WTC11 (cell line): ENCODE results near the gene NT5C3B.
"Not testable (repeated sequence)": the region's sequence is repeated elsewhere in the genome, so short reads cannot be mapped to it uniquely, and the experiment has no call there.

ENCODE experiments used
- CREB1 ChIP-seq: sonication (generic); formaldehyde crosslinking; IDR thresholded peaks from 2 replicates; pipeline ENCODE4 v1.8.0; 2023; ENCODE audit warnings: mild to moderate bottlenecking, missing genetic modification reagents
- E2F5 ChIP-seq: sonication (generic); formaldehyde crosslinking; IDR thresholded peaks from 2 replicates; pipeline ENCODE4 v1.8.1; 2022; ENCODE audit warnings: mild to moderate bottlenecking, moderate library complexity, missing genetic modification reagents
- ERG ChIP-seq: fragments of 250-450 bp; sonication (Bioruptor Pico); IDR thresholded peaks from 2 replicates; pipeline ENCODE4 v1.8.0; 2021; ENCODE audit warnings: mild to moderate bottlenecking
- KAT7 ChIP-seq: sonication (generic); formaldehyde crosslinking; IDR thresholded peaks from 2 replicates; pipeline ENCODE4 v1.8.1; 2023; ENCODE audit warnings: missing genetic modification reagents, mild to moderate bottlenecking, borderline replicate concordance
- OVOL2 ChIP-seq: fragments of 250-450 bp; sonication (Bioruptor Pico); IDR thresholded peaks from 2 replicates; pipeline ENCODE4 v1.9.0; 2021; ENCODE audit warnings: mild to moderate bottlenecking, borderline replicate concordance
- SMAD4 ChIP-seq: sonication (generic); formaldehyde crosslinking; IDR thresholded peaks from 2 replicates; pipeline ENCODE4 v1.8.0; 2022; ENCODE audit warnings: mild to moderate bottlenecking, missing genetic modification reagents
- STAT6 ChIP-seq: sonication (generic); formaldehyde crosslinking; conservative IDR thresholded peaks from 2 replicates; pipeline ENCODE4 v1.8.1; 2023; ENCODE audit warnings: mild to moderate bottlenecking, low read depth, missing genetic modification reagents, moderate library complexity
- TEAD4 ChIP-seq: sonication (generic); formaldehyde crosslinking; IDR thresholded peaks from 2 replicates; pipeline ENCODE4 v1.8.0; 2022; ENCODE audit warnings: mild to moderate bottlenecking, missing genetic modification reagents
- TF ChIP-seq, protein P1 (sequence below): sonication (generic); formaldehyde crosslinking; IDR thresholded peaks from 2 replicates; pipeline ENCODE4 v1.8.0; 2022; ENCODE audit warnings: mild to moderate bottlenecking, missing genetic modification reagents
- TF ChIP-seq, protein P2 (sequence below): sonication (generic); formaldehyde crosslinking; IDR thresholded peaks from 2 replicates; pipeline ENCODE4 v1.8.0; 2022; ENCODE audit warnings: mild to moderate bottlenecking, missing genetic modification reagents
- TF ChIP-seq, protein P3 (sequence below): fragments of 200-600 bp; IDR thresholded peaks from 2 replicates; pipeline ENCODE4 v1.8.0; 2022; ENCODE audit warnings: antibody characterized with exemption
- TF ChIP-seq, protein P4 (sequence below): sonication (generic); formaldehyde crosslinking; IDR thresholded peaks from 2 replicates; pipeline ENCODE4 v1.8.1; 2022; ENCODE audit warnings: low read depth, missing genetic modification reagents, borderline replicate concordance

GRCh38 chr17:41851382-41851781 is 15.3 kb upstream of the NT5C3B start:
- TF ChIP-seq, protein P1, sequence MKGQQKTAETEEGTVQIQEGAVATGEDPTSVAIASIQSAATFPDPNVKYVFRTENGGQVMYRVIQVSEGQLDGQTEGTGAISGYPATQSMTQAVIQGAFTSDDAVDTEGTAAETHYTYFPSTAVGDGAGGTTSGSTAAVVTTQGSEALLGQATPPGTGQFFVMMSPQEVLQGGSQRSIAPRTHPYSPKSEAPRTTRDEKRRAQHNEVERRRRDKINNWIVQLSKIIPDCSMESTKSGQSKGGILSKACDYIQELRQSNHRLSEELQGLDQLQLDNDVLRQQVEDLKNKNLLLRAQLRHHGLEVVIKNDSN, result not testable (repeated sequence)
- not testable (repeated sequence) for TF ChIP-seq SMAD4 (CRISPR knock-in tag); KAT7 (CRISPR knock-in tag); E2F5 (CRISPR knock-in tag); OVOL2 (CRISPR knock-in tag); CREB1 (CRISPR knock-in tag); STAT6 (CRISPR knock-in tag); TEAD4; ERG (CRISPR knock-in tag)
- TF ChIP-seq, protein P2, sequence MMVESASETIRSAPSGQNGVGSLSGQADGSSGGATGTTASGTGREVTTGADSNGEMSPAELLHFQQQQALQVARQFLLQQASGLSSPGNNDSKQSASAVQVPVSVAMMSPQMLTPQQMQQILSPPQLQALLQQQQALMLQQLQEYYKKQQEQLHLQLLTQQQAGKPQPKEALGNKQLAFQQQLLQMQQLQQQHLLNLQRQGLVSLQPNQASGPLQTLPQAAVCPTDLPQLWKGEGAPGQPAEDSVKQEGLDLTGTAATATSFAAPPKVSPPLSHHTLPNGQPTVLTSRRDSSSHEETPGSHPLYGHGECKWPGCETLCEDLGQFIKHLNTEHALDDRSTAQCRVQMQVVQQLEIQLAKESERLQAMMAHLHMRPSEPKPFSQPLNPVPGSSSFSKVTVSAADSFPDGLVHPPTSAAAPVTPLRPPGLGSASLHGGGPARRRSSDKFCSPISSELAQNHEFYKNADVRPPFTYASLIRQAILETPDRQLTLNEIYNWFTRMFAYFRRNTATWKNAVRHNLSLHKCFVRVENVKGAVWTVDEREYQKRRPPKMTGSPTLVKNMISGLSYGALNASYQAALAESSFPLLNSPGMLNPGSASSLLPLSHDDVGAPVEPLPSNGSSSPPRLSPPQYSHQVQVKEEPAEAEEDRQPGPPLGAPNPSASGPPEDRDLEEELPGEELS (CRISPR knock-in tag), result not testable (repeated sequence)
- TF ChIP-seq, protein P3, sequence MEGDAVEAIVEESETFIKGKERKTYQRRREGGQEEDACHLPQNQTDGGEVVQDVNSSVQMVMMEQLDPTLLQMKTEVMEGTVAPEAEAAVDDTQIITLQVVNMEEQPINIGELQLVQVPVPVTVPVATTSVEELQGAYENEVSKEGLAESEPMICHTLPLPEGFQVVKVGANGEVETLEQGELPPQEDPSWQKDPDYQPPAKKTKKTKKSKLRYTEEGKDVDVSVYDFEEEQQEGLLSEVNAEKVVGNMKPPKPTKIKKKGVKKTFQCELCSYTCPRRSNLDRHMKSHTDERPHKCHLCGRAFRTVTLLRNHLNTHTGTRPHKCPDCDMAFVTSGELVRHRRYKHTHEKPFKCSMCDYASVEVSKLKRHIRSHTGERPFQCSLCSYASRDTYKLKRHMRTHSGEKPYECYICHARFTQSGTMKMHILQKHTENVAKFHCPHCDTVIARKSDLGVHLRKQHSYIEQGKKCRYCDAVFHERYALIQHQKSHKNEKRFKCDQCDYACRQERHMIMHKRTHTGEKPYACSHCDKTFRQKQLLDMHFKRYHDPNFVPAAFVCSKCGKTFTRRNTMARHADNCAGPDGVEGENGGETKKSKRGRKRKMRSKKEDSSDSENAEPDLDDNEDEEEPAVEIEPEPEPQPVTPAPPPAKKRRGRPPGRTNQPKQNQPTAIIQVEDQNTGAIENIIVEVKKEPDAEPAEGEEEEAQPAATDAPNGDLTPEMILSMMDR, result not testable (repeated sequence)
- TF ChIP-seq, protein P4, sequence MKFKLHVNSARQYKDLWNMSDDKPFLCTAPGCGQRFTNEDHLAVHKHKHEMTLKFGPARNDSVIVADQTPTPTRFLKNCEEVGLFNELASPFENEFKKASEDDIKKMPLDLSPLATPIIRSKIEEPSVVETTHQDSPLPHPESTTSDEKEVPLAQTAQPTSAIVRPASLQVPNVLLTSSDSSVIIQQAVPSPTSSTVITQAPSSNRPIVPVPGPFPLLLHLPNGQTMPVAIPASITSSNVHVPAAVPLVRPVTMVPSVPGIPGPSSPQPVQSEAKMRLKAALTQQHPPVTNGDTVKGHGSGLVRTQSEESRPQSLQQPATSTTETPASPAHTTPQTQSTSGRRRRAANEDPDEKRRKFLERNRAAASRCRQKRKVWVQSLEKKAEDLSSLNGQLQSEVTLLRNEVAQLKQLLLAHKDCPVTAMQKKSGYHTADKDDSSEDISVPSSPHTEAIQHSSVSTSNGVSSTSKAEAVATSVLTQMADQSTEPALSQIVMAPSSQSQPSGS (CRISPR knock-in tag), result not testable (repeated sequence)
